GM18907 (cell line): ENCODE results near the gene CYSRT1.

Source experiments
- ATAC-seq: cut with Tn5 transposase; IDR thresholded peaks from one replicate; pipeline ENCODE4 v1.9.1; 2021; ENCODE audit warnings: mild to moderate bottlenecking, moderate library complexity; ENCODE audit not compliant: unreplicated experiment

CYSRT1 gene

DNA sequence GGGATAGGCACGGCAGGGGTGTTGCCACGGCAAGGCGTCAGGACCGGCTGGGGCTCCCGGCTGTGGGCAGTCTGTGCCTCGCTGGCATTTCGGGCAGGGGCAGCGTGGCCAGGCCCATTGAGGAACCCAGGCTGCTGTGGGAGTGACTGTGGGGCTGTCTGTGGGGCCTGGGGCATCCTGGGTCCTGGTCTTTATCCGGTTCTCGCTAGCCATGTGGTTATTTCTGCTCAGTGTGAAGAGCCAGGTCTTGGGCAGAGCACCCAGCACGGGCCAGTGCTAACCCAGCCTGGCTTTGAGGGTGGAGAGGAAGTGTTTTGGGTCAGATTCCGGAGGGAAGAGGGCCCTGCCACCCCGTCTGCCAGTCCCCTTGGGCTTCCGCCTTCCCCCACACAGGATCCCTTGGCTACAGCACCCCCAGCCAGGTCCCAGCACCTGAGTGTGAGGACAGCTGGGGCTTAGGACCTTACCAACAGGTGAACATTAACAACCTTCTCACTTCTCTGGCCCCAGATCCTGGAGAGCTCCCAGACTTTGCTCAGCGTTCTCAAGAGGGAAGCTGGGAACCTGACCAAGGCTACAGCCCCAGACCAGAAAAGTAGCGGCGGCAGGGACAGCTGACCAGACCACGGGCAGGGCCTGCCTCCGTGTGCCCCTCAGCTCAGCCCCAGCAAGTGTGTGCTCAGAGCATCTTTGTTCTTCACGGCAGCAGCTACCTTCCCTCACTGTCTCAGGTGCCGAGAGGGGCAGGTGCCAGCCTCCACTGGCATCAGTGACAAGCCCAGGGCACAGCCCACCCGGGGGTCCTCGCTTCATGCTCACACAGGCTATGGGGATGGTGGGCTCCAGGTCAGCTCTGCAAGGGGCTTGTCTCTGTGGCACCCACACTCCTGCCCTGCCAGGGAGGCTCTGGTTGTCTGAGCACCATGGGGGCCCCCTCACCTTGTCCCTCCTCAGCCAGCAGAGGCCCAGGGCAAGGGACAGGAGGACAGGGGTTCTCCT, 35.4 kb upstream of the CYSRT1 start:
- peak; percentile 6 for ATAC-seq

DNA sequence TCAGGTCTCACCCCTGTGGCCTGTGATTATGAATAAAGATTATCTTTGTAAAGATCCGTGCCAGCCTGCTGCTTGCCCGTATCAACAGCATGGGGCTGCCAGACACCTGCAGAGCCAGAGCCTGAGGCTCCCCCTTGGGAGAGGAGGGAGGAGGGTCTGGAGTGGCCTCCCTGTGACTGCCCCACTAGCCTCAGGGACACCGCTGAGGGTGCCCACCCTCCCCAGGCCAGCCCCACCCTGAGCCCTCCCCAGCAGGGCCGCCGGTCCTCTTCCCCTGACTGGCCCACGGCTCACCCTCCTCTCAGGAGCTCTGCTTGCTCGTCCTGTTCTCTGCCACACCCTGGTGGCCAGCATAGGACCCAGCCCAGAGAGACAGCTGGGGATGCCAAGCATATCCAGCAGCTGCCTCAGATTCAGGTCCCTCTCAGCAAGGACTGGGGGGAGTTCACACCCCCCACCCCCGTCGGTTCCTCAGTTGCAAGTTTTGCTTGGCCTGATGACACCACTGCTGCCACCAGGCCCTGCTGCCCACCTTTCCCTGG, 34.6 kb upstream of the CYSRT1 start:
- no peak for ATAC-seq

DNA sequence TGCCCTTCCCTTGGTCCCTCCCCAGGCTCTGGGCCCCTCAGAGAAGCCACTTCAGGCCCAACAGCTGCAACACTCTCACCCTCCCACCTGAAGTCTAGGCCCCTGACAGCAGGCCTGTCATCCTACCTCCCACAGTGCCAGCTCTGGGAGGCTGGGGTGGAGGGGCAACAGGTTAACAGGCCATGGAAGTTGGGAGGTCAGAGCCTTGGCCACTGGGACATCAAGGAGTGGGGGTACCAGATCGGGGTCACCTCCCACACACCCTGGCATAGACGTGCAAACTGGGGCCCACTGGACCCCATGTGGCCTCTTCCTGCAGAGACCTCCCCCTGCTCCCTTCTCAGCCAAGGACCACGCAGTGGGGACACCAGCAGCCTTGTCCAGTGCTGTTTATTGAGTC, 33.7 kb upstream of the CYSRT1 start:
- ATAC-seq, result no peak

- no peak for ATAC-seq
Observed at GRCh38 chr9:137191691-137192447, 33.1 kb upstream of the CYSRT1 start.

- ATAC-seq, result no peak
Observed at GRCh38 chr9:137192448-137192780, 32.6 kb upstream of the CYSRT1 start.

DNA sequence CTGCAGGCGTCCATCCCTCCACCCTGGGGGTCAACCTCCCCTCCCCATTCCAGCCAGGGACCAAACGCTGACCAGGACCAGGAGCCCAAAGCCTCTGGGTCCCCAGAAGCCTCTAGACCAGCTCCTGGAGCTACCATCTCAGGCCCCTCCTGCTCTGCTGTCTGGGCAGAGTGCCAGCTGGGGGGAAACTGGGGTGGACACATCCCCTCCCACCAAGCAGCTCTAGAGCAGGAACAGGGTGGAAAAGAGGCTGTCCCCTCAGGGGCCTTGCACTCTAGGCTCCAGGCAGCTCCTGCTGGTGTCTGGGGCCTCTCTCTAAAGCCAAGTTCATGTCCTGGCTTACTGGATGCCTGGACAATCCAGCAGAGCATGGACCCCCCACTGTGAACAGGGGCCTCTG, 32.1 kb upstream of the CYSRT1 start:
- no peak for ATAC-seq

DNA sequence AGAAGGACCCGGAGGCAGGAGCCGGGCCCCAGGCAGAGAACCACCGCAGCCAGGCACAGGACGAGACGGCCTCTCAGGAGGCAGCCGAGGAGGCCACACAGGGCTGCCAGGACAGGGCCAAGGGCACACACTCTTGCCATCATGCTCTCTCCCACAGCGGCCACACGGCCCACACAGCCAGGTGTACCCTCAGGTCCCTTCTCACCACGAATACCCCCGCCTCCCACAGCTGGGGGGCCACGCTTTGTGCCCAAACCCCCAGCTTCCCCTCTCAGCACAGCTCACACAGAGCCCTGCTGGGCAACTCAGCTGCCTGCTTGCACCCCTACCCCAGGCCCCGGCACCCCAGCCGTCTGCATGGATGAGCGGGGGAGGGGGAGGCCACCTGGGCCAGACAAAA, 31.2 kb upstream of the CYSRT1 start:
- no peak for ATAC-seq

- no peak for ATAC-seq
Observed at GRCh38 chr9:137194388-137194787, 30.6 kb upstream of the CYSRT1 start.

DNA sequence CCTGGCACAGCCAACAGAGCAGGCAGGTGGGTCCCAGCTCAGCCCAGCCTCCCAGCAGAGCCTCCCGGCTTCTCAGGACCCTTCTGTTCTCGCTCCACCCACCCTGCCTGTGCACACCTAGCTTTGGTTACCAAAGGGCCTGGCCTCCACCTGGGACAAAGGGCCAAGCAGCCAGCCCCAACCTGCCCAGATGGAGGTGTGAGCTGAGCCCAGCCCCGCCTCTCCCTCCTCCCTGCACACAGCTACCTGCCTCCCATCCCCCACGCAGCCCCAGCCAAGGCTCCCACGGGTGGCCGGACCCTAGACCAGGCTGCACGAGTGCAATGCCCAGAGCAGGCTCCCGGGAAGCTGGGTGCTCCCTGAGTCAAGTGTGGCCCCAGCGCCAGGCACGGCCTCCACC, 30.1 kb upstream of the CYSRT1 start:
- no peak for ATAC-seq

GRCh38 chr9:137195525-137196220, 29.3 kb upstream of the CYSRT1 start:
- ATAC-seq, result no peak

GRCh38 chr9:137198051-137198901, 26.7 kb upstream of the CYSRT1 start:
- ATAC-seq, result no peak

DNA sequence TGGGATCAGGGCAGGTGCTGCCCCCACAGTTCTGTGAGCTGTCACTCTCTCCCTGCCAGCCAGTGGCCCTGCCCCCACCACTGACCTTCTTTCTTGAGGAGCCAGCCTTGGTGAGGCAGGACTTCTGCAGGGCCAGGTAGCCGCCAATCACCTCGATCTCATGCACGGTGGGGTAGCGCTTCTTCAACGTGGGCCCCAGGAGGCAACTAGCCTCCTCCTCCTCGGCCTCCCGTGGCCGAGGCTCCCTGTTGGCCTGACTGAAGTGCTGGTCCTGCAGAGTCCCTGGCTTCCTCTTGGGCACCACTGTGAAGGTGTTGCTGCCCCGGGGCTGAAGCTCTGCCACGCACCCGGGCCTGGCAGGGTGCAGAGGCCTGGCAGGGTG, 26.1 kb upstream of the CYSRT1 start:
- ATAC-seq, result no peak

GRCh38 chr9:137199411-137200121, 25.4 kb upstream of the CYSRT1 start:
- no peak for ATAC-seq

DNA sequence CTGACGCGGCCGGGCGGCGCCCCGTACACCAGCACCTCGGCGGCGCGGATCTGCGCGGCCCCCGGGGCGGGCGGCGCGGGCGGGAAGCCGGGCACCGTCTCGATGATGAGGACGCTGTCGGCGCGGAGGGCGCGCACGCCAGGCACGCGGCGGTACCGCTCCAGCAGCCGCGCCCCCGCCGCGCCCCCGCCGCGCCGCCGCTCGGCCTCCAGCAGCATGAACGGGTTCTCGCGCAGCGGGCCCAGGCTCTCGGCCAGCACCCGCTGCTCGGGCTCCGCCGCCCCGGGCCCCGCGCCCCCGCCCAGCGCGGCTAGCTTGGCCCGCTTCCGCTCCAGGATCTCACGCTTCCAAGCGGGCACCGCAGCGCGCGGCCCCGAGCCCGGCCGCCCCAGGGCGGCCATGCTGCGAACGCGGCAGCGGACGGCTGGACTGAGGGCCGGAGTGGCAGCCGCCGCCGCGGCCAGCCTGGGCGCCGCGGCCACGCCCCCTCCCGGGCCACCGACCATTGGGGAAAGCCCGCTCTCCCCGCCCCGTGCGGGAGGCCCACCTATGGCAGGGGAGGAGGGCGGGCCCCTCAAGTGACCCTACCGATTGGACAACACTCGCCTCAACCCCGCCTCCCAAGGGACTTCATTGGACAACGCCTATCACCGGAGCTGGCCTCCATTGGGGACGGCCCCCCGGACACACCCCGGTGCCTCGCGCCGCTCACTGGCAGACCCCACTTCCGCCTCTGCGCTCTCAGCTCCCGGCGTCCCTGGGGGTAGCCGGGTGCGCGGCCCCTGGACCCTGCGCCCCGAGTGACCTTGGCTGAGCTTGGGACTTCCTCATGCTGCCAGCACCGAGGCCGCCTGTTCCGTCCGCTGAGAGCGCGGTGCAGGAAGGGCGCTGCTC, 24.4 kb upstream of the CYSRT1 start, which contains the start of gene TPRN:
Gene TPRN (minus strand): TSS at position 431 of the 894 bp plus-strand sequence. CDS start 30 bp downstream, at position 401.
- peak; percentile 84 for ATAC-seq

DNA sequence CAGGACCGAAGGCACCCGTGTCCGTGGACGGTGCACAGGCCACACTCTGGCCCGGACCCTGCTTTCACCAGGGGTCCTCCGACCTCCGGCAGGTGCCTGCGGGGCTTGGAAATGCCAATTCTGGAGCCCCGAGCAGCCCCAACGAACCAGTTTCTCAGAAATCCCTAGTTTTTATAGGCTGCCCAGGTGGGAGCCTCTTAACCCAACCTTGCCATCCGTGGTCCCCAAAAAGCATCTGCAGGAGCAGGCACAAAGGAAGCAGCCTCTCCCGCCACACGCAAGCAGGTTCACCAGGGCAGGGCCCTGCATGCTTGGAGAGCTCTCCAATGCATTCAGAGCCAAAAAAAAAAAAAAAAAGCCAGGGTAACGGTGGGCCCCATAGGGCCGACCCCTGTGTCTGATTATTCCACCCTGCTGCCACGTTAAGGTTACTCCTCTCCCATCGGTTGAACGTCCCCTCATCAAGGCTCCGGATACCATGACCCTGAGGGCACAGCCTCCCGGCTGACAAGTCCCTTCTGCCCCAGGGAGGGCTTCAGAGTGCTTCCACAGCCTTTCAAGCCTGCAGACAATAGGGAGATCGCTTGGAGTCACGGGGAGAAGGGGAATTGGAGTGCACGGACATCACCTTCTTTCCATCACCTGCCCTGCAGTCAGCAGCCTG, 23.6 kb upstream of the CYSRT1 start:
- no peak for ATAC-seq

GRCh38 chr9:137202966-137203365, 22.0 kb upstream of the CYSRT1 start:
- ATAC-seq, result no peak

GRCh38 chr9:137204731-137205125, 20.2 kb upstream of the CYSRT1 start:
- ATAC-seq, result no peak
